HEK293T (cell line): Measurements from ENCODE around the gene PITHD1.

Source experiments
- ARNT ChIP-seq: fragments of 450-650 bp; IDR thresholded peaks from 2 replicates; pipeline ENCODE4 v1.6.1; 2017; ENCODE audit warnings: mild to moderate bottlenecking
- BHLHE40 ChIP-seq: fragments of 450-650 bp; IDR thresholded peaks from 2 replicates; pipeline ENCODE4 v1.6.1; 2016; ENCODE audit warnings: mild to moderate bottlenecking, moderate library complexity, borderline replicate concordance
- ELF4 ChIP-seq: fragments of 450-650 bp; IDR thresholded peaks from 2 replicates; pipeline ENCODE4 v1.6.1; 2017; ENCODE audit warnings: antibody characterized with exemption
- FOXA1 ChIP-seq: fragments of 450-650 bp; IDR thresholded peaks from 2 replicates; pipeline ENCODE4 v1.6.1; 2016; ENCODE audit warnings: mild to moderate bottlenecking
- FOXK2 ChIP-seq: fragments of 450-650 bp; IDR thresholded peaks from 2 replicates; pipeline ENCODE4 v1.6.1; 2016; ENCODE audit warnings: mild to moderate bottlenecking
- HDGF ChIP-seq: fragments of 450-650 bp; IDR thresholded peaks from 2 replicates; pipeline ENCODE4 v1.6.1; 2017; ENCODE audit warnings: antibody characterized with exemption, borderline replicate concordance
- LEF1 ChIP-seq: fragments of 450-650 bp; IDR thresholded peaks from 2 replicates; pipeline ENCODE4 v1.6.1; 2017; ENCODE audit warnings: mild to moderate bottlenecking, borderline replicate concordance
- NFRKB ChIP-seq: fragments of 450-650 bp; IDR thresholded peaks from 2 replicates; pipeline ENCODE4 v1.6.1; 2016; ENCODE audit warnings: mild to moderate bottlenecking, moderate library complexity
- SP1 ChIP-seq: fragments of 450-650 bp; IDR thresholded peaks from 2 replicates; pipeline ENCODE4 v1.6.1; 2017
- SUZ12 ChIP-seq: fragments of 450-650 bp; IDR thresholded peaks from 2 replicates; pipeline ENCODE4 v1.6.1; 2016; ENCODE audit warnings: mild to moderate bottlenecking
- TARDBP ChIP-seq: fragments of 450-650 bp; IDR thresholded peaks from 2 replicates; pipeline ENCODE4 v1.6.1; 2016

GRCh38 chr1:23751815-23752200 is 26.4 kb upstream of the PITHD1 start:
- TF ChIP-seq FOXK2 (no peak), HDGF (no peak), LEF1 (no peak), TARDBP (no peak), BHLHE40 (no peak), ELF4 (no peak), SUZ12 (no peak), SP1 (no peak), NFRKB (no peak), FOXA1 (no peak), ARNT (no peak)
